ENCODE measurements around the gene TREM1. TPM values are rescaled to one million over a fixed set of nuclear protein-coding genes. Genes with fewer than 3 reads are reported as not detected.
"Not testable (repeated sequence)": the region's sequence is repeated elsewhere in the genome, so short reads cannot be mapped to it uniquely, and the experiment has no call there.

TREM1 gene
- total RNA-seq, 2 donors from 2014 or later: not detected

DNA sequence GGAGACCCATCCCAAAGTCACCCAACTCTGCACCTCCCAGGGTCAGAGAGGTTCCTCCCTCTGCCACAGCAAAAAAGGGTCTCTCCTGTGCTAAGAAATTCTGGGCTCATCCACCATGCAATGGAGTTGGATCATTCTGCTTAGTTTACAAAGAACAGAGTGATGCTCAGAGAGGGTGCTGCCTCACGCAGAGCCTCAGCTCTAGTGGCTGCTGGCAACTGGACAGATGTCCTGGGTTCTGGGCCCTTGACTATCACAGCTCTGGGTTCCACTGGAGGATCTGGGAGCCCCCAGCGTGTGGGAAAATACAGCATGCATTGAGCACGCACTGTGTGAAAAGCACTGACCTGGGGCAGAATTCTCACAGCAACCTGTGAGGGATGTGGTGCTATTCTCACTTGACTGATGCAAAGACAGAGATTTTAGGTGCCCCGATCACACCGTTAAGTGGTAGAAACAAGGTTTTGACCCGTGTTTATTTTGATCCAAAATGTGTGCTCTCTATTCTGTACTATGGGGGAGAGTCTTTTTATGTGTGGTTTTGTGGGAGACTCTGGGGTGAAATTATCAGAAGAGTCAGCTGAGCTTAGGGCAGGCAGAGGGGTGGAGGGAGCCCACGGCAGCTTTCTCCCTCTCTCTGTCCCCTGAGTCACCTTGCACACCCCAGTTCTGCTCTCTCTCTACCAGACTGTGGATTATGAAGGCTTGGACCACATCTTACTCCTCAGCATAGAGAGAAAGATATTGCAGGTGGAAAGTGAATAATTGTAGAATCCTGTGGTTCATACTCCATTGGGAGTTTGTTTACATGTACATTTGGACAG lies 38.4 kb downstream of the TREM1 start:
- TF ChIP-seq, protein P1, sequence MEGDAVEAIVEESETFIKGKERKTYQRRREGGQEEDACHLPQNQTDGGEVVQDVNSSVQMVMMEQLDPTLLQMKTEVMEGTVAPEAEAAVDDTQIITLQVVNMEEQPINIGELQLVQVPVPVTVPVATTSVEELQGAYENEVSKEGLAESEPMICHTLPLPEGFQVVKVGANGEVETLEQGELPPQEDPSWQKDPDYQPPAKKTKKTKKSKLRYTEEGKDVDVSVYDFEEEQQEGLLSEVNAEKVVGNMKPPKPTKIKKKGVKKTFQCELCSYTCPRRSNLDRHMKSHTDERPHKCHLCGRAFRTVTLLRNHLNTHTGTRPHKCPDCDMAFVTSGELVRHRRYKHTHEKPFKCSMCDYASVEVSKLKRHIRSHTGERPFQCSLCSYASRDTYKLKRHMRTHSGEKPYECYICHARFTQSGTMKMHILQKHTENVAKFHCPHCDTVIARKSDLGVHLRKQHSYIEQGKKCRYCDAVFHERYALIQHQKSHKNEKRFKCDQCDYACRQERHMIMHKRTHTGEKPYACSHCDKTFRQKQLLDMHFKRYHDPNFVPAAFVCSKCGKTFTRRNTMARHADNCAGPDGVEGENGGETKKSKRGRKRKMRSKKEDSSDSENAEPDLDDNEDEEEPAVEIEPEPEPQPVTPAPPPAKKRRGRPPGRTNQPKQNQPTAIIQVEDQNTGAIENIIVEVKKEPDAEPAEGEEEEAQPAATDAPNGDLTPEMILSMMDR (IDR thresholded peaks at IDR 0.05): no peak
- no peak for TF ChIP-seq POLR2A (IDR thresholded peaks at IDR 0.05)
- DNase-seq: no peak
- 64 to 72% methylated on average over 5 to 7 of the region's 7 CpGs for WGBS, 2 donors
- no peaks in the 10 kb centered on the region for H3K27me3 ChIP-seq
- intact Hi-C loops (cut with DNase I): no loop called here
- H3K9me3 ChIP-seq: no peaks in the 10 kb centered on the region
- H3K4me1 ChIP-seq: no peaks in the 10 kb centered on the region
- H3K27ac ChIP-seq: no peak overlapping the region
- no peak for ATAC-seq
- H3K36me3 ChIP-seq (replicated peaks in 1 of 2; ENCODE audit: insufficient read depth in 1 of 2, low read depth in 2 of 2): no peaks in the 10 kb centered on the region
- H3K4me3 ChIP-seq: no peak overlapping the region

DNA sequence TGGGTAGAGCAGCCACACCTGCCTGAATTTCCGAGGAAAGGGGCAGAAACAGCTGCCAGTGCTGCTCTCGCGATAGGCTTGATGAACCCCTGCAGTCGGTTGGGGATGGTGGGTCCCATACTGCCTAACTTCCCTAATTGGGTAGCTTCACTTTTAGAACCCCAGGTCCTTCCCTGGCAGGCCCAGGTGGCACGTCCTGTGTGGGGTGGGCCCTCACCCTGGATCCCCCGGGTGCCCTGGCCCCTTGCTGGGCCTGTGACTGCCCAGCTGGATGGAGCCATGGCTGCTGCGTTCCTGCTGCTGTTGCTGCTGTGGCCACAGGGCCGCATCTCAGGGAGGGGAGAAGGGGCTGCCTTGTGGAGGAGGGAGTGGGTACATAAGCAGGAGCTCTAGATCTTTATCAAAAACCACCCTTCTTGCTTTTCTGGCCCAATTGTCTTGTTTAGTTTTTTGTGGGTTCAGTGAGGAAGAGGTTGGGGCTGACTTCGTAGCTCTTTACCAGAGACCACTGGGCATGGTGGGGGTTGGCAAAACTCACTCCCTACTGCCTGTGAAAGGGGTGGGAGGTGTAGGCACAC lies 39.1 kb downstream of the TREM1 start:
- TF ChIP-seq, protein P1 (IDR thresholded peaks at IDR 0.05): no peak
- no peak for TF ChIP-seq POLR2A (IDR thresholded peaks at IDR 0.05)
- intact Hi-C loops (cut with DNase I): no loop called here
- no peaks in the 10 kb centered on the region for H3K36me3 ChIP-seq (replicated peaks in 1 of 2; ENCODE audit: insufficient read depth in 1 of 2, low read depth in 2 of 2)
- no peaks in the 10 kb centered on the region for H3K9me3 ChIP-seq
- no peaks in the 10 kb centered on the region for H3K27me3 ChIP-seq
- ATAC-seq: no peak
- 62 to 78% methylated on average over 5 to 9 of the region's 9 CpGs for WGBS, 2 donors
- no peaks in the 10 kb centered on the region for H3K4me1 ChIP-seq
- H3K4me3 ChIP-seq: no peak overlapping the region
- H3K27ac ChIP-seq: no peak overlapping the region
- no peak for DNase-seq

DNA sequence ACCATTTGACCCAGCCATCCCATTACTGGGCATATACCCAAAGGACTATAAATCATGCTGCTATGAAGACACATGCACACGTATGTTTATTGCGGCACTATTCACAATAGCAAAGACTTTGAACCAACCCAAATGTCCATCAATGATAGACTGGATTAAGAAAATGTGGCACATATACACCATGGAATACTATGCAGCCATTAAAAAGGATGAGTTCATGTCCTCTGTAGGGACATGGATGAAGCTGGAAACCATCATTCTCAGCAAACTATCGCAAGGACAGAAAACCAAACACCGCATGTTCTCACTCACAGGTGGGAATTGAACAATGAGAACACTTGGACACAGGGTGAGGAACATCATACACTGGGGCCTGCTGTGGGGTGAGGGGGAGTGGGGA lies 40.0 kb downstream of the TREM1 start:
- H3K27ac ChIP-seq; DNase-seq; H3K4me1 ChIP-seq; ATAC-seq; H3K9me3 ChIP-seq; H3K27me3 ChIP-seq; intact Hi-C loops (cut with DNase I); H3K4me3 ChIP-seq; H3K36me3 ChIP-seq (replicated peaks in 1 of 2; ENCODE audit: insufficient read depth in 1 of 2, low read depth in 2 of 2): not testable (repeated sequence)
- 94 to 96% methylated on average over 4 of the region's 4 CpGs for WGBS, 2 donors

DNA sequence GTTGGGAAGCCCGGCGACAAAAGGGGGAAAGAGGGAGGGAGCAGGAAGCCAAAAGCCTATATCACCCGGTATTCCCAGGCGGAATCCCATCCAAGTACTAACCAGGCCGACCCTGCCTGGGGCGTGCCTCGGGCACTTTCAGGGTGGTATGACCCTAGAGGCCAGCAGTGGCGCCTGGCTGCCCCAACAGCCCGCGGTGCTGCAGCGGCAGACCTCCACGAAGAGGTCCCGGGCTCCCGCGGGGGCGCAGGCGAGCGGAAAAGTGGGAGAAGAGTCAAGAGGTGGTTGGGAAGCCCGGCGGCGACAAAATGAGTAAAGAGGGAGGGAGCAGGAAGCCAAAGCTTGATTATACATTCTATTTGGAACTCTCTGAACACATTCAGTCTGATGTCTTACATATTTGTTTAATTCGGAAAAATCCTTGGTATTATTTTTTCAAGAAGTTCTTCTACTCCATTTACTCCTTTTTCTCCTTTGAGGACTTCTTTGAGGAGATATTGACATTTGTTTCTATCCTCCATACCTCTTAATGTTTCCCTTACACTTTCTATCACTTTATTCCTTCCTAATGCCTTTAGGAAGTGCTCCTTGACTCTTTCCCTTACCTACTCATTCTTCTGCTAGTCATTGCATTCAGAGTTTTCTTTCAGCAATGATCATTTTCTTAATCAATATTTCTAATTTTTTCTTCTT lies 46.9 kb downstream of the TREM1 start:
- Histone ChIP-seq H3K4me3 (no peak overlapping the region), H3K36me3 (replicated peaks in 1 of 2; ENCODE audit: insufficient read depth in 1 of 2, low read depth in 2 of 2) (no peaks in the 10 kb centered on the region), H3K27ac (no peak overlapping the region), H3K27me3 (peaks cover 0 to 4% of the 10 kb centered on the region in 2 donors), H3K9me3 (no peaks in the 10 kb centered on the region), H3K4me1 (no peaks in the 10 kb centered on the region)
- no peak for DNase-seq
- ATAC-seq: no peak
- 14 to 16% methylated on average over 22 of the region's 22 CpGs for WGBS, 2 donors
- no peak for TF ChIP-seq POLR2A (IDR thresholded peaks at IDR 0.05)
- TF ChIP-seq, protein P1 (IDR thresholded peaks at IDR 0.05): no peak
- intact Hi-C loops (cut with DNase I): no loop called here

DNA sequence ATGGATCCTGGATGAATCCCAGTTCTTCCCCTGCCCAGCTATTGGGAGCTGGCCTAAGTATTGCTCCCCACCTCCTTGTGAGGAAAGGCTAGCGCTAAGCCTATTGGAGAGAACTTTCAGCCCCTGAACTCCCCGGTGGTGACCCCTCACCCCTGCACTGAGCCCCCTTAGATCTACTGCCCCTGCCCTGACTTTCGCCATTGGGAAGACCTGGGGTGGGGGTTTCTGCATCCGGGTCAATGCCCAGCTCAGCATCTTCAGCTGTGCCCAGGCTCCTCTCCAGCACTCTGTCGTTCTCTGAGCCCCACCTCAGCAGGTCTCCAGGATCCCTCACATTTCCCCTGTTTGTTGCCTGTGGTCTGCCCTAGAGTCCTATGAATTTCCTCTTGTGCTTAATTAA lies 49.4 kb downstream of the TREM1 start:
- H3K4me1 ChIP-seq: no peaks in the 10 kb centered on the region
- no peak overlapping the region for H3K4me3 ChIP-seq
- WGBS, 2 donors: 70 to 72% methylated on average over 5 of the region's 5 CpGs
- no peaks in the 10 kb centered on the region for H3K36me3 ChIP-seq (replicated peaks in 1 of 2; ENCODE audit: insufficient read depth in 1 of 2, low read depth in 2 of 2)
- intact Hi-C loops (cut with DNase I): no loop called here
- no peak overlapping the region for H3K27ac ChIP-seq
- H3K27me3 ChIP-seq: peaks cover 0 to 4% of the 10 kb centered on the region in 2 donors
- ATAC-seq (no peak), DNase-seq (no peak)
- no peaks in the 10 kb centered on the region for H3K9me3 ChIP-seq
- TF ChIP-seq POLR2A (IDR thresholded peaks at IDR 0.05): no peak
- TF ChIP-seq, protein P1 (IDR thresholded peaks at IDR 0.05): no peak
